ENCODE measurements around the gene RTTN.
"Not testable (repeated sequence)": the region's sequence is repeated elsewhere in the genome, so short reads cannot be mapped to it uniquely, and the experiment has no call there.

Gene RTTN

DNA sequence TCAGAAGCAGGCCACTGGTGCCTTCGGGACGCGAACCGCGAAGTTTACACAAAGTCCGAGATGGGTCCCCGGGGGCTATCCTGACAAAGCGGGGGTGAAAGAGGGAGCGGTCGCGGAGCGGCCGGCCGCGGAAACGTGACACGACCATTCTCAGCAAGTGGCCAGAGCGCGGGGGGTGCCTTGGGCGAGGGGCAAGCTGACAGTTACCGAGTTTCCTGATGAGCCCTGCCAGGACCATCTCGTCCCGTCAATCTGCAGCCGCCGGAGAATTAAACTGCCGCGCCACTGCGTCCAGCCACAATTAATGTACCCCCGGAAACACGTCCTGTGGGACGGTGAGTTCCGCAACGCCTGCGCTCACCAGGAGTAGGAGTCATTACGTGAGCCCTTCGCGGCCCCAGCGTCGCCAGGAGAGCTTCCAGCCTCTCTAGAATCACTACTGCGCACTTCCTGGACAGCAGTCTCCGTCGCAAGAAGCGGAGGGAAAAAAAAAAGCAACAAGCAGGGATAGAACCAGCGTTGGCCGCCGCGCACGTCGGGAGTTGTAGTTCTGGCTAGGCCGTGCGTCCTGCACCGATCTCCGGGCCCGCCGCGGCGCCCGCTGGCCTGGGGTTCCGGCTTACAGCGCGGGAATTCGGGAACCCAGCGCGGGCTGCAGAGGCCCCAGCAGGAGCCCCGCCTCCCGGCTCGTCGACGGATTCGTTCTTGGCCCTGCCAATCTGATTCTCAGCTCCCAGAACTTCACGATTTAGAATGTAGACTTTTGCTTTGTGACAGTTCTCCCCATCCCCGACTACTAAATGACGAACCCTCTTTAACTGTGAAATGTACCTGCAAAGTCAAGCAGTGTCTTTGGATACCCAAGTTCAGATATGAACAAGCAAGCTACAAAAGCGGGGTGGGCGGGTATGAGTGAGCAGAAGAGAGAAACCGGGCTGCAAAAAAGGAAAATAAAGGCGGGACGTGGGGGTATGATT lies at the start of gene RTTN:
Gene RTTN, minus strand, starts transcription at position 267 of the 977 bp plus-strand sequence. Its CDS starts 29 bp downstream, at position 238.
- DNase-seq: peak; percentile 98

DNA sequence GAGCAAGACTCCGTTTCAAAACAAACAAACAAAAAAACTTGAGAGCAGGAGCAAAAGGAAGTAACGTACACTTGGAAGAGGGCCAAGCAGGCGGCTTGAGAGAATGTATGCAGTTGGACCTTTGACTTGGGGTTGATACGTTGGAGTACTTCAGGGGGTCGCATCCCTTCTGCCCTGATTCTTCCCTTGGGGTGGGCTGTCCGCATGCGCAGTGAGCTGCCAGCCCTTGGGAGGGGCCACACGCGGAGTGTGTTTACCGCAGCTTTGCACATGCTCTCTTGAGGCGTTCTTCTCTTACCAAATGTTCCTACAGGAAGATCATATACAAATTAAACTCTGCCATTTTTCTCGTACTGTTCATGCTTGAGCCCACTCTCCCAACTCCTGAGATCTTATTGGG lies 45.3 kb upstream of the RTTN start:
- DNase-seq: no peak

DNA sequence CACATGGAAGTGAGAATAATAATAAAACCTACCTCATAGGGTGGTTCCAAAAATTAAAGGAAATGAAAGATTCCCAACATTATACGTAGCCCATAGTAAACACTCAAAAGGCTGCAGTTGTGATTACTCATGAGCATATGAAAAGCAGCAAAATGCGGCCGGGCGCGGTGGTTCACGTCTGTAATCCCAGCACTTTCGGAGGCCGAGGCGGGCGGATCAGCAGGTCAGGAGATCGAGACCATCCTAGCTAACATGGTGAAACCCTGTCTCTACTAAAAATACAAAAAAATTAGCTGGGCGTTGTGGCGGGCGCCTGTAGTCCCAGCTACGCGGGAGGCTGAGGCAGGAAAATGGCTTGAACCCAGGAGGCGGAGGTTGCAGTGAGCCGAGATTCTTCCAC lies 44.4 kb upstream of the RTTN start:
- DNase-seq: not testable (repeated sequence)

- DNase-seq: no peak
Observed at GRCh38 chr18:70249118-70249517, 43.6 kb upstream of the RTTN start.

DNA sequence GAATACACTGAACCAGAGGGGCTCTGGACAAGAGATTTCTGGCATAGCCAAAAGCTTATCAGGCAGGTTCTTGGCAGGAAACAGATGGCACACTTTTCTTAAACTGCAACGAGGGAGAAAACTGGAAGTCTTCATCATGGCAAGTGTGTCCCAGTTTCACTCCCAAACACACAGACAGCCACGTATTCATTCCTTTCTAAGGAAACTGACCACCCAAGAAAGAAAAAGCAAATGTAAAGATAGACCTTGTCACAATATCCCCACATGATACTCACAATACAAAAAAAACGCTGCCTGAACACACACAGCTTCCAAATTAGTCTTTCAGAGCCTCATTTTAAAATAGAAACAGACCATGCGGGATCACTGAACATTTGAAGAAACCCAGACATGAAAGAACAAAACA lies 40.6 kb upstream of the RTTN start:
- DNase-seq: no peak

DNA sequence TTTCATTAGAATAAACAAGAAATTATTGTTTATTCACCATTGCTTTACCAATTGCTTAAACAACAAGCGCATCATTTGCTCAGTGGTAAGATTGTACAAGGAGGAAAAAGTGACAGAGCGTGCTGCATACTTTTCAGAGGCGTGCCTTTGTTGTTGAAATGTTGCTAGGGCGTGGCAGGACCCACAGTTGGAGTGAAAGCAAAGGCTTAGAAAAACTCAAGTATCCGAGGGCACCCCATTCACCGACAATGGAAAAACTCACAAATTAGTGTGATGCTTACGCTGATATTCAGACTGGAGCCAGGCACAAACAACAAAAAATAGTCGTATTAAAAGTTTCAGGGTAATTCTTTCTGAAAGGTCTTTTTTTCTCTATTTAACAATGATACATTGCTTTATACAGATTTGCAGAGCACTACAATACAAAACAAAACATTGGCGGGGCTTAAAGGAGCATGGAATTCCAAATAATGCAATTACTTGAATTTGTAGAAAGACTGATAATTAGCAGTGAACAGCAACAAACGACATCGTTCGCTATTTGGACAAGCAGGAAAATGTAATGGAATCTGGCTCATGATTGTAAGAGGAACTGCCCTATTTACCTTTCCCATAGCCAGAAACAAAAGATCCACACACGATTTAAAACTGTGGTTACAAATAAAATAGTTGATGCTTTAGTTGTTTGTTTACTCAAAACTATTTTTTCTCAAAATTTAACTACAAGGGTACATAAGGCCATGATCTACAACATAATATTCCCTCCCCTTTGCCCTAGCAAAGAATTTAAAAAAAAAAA lies 37.8 kb upstream of the RTTN start:
- DNase-seq: no peak

GRCh38 chr18:70236921-70237320 lies 31.4 kb upstream of the RTTN start:
- not testable (repeated sequence) for DNase-seq

- DNase-seq: no peak
Observed at GRCh38 chr18:70235478-70235877, 30.0 kb upstream of the RTTN start.

- no peak for DNase-seq
Observed at GRCh38 chr18:70234667-70235459, 29.4 kb upstream of the RTTN start.

GRCh38 chr18:70233974-70234373 lies 28.5 kb upstream of the RTTN start:
- no peak for DNase-seq

DNA sequence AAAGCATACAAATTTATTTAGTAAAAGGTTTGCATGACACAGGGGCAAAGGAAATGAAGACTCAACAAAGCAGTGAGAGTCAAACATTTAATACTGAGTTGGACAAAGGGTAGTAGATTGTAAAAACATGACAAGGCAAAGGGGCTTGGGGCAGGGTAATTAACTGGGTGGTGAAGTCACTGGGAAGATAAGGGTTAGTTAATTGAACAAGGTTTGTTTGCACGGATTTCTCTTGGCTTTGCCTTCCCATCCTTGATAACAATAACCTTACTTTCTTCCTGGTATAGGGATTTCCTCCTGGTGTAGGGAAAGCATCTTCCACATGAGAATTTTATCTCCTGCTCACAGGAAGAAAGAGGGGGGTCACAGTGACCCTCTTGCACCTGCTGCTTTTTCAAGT lies 26.8 kb upstream of the RTTN start:
- no peak for DNase-seq

- no peak for DNase-seq
Observed at GRCh38 chr18:70229639-70230038, 24.2 kb upstream of the RTTN start.

GRCh38 chr18:70228536-70228935 lies 23.0 kb upstream of the RTTN start:
- DNase-seq: no peak

GRCh38 chr18:70227438-70227837 lies 22.0 kb upstream of the RTTN start:
- DNase-seq: no peak

- DNase-seq: no peak
Observed at GRCh38 chr18:70221915-70222278, 16.4 kb upstream of the RTTN start.

DNA sequence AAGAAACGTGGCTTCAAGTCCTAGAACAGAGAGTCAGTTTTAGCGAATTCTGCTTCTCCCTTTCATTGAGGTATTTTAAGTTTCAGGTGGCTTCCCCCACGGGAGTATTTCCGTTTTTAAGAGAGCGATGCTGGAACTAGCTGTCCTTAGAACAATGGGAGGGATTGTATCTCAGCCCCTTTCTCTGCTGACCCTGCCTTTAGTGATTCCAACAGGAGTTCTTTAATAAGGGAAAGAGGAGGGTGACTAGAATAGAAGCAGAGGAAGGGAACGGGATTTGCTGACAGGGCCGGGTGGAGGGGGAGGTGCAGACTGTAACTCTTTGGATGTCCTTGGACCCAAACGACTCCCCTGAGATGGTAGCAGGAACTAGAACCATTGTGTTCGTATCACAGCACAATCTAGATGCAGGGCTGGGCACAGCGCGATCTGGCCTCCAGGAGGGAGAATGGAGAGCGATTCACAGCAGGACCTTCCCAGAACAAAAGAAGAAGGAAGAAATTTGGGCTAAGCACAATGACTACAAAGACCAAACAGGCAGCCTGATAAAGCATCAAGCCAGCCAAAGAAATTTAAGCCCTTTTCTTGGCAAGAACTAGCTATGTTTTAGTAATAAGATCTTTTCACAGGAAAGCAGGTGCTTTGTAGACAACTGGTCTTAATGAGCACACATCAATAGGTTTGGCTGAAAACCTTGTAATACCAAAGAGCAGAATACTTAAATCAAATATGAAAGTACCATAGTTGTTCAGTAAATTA lies 15.8 kb upstream of the RTTN start:
- DNase-seq: peak; percentile 75

DNA sequence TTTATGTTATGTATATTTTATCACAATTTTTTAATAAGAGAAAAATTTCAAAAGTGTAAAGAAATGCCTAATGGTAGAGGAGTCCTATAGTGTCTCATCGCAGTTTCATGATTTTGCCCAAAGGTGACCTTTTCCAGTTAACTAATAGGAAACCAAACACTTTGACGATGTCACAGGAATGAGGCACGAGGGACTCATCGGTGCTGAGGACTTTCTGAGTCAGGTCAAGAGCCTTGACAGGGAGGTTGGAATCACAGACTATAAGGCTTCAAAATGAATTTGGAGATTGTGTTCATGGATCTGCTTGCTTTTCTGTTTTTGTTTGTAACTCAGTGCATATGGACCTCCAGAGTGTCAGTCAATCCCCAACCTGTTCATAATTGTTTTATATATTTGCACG lies 15.1 kb upstream of the RTTN start:
- no peak for DNase-seq

DNA sequence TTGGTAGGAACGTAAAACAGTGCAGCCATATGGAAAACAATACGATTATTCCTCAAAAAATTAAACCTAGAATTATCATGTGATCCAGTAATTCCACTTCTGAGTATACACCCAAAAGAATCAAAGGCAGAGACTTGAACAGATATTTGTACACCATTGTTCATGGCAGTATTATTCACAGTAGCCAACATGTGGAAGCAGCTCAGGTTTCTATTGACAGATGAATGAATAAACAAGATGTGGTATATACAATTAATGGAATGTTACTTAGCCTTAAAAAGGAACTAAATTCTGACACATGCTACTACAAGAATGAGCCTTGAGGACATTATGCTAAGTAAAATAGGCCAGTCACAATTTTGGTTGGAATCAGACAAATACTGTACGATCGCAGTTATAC lies 14.2 kb upstream of the RTTN start:
- DNase-seq: no peak

- DNase-seq: no peak
Observed at GRCh38 chr18:70216788-70217187, 11.3 kb upstream of the RTTN start.

- no peak for DNase-seq
Observed at GRCh38 chr18:70207181-70207580, 1.7 kb upstream of the RTTN start.

GRCh38 chr18:70200286-70200685 lies 5.2 kb downstream of the RTTN start:
- no peak for DNase-seq

- no peak for DNase-seq
Observed at GRCh38 chr18:70197844-70198243, 7.6 kb downstream of the RTTN start.

All from NCI-H1092 treated with DMSO at 0.1 percent for 48 hours (cell line).